Thymus (tissue), 11 donors: ENCODE data around the gene PAF1. TPM values are rescaled to one million over a fixed set of nuclear protein-coding genes. Genes with fewer than 3 reads are reported as not detected.

ENCODE experiments used
- DNase-seq, 9 donors: peaks; one replicate each; pipeline ENCODE4 v3.0.0-alpha.2; 2013; ENCODE audit warnings: low spot score in 9 of 9, low read depth in 6 of 9, missing footprints in 1 of 9
- H3K27ac ChIP-seq, 2 donors: one replicate each; pipeline ENCODE4 v1.5.1; 2013; ENCODE audit warnings: control low read depth in 1 of 2, low read depth in 1 of 2, low read length in 1 of 2, mild to moderate bottlenecking in 1 of 2, moderate library complexity in 1 of 2
- H3K27me3 ChIP-seq, 2 donors: one replicate each; pipeline ENCODE4 v1.5.1; 2013; ENCODE audit warnings: low read length in 1 of 2; ENCODE audit not compliant: control insufficient read depth in 2 of 2, insufficient read depth in 1 of 2
- H3K36me3 ChIP-seq, 2 donors: one replicate each; pipeline ENCODE4 v1.5.1; 2013; ENCODE audit warnings: low read length in 1 of 2, mild to moderate bottlenecking in 1 of 2, moderate library complexity in 1 of 2; ENCODE audit not compliant: control insufficient read depth in 2 of 2, insufficient read depth in 2 of 2
- H3K4me1 ChIP-seq, 2 donors: one replicate each; pipeline ENCODE4 v1.5.1; 2013; ENCODE audit warnings: low read length in 2 of 2; ENCODE audit not compliant: control insufficient read depth in 2 of 2, insufficient read depth in 2 of 2
- H3K4me3 ChIP-seq, 2 donors: one replicate each; pipeline ENCODE4 v1.5.1; 2013; ENCODE audit warnings: low read length in 2 of 2, control low read depth in 1 of 2, mild to moderate bottlenecking in 1 of 2
- H3K9me3 ChIP-seq, 2 donors: one replicate each; pipeline ENCODE4 v1.5.1; 2013; ENCODE audit warnings: low read length in 1 of 2, mild to moderate bottlenecking in 1 of 2; ENCODE audit not compliant: control insufficient read depth in 2 of 2, insufficient read depth in 1 of 2
- WGBS: extraction: QIAGEN DNeasy Blood & Tissue Kit; methylation state at CpG from one replicate; pipeline ENCODE4 v1.1.7; 2013; 5-methylcytosine and 5-hydroxymethylcytosine counted together
- polyA plus RNA-seq: library from polyadenylated mRNA; stranded (reverse); fragments of 200-250 nt; gene quantifications from one replicate; pipeline ENCODE4 v1.2.3, GENCODE V29; 2013
- total RNA-seq: library from RNA; stranded (reverse); fragments of 120-200 nt; gene quantifications from one replicate; pipeline ENCODE4 v1.2.4, GENCODE V29; 2013
- donor health status: healthy.

The PAF1 gene
- total and polyA plus RNA-seq, 2 donors, result 33.4 to 40.1 TPM

DNA sequence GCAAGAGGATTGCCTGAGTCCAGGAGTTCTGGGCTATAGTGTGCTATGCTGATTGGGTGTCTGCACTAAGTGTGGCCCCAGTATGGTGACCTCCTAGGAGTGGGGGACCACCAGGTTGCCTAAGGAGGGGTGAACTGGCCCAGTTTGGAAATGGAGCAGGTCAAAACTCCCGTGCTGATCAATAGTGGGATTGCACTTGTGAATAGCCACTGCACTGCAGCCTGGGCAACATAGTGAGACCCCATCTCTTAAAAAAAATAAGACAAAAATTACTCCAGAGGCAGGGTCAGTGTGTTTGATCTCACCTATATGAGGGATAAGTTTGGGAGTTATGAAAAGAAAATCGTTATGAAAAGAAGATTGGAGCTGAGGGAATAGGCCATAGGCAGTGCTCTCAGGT, 21.7 kb downstream of the PAF1 start:
- WGBS, result 95% methylated on average over 2 of the region's 2 CpGs
- DNase-seq, result no peak
- H3K4me3 ChIP-seq, result no peak overlapping the region
- no peaks in the 10 kb centered on the region for H3K27me3 ChIP-seq
- H3K36me3 ChIP-seq, result peaks cover 44 to 54% of the 10 kb centered on the region in 2 donors
- no peak overlapping the region for H3K27ac ChIP-seq
- no peaks in the 10 kb centered on the region for H3K4me1 ChIP-seq
- no peaks in the 10 kb centered on the region for H3K9me3 ChIP-seq

DNA sequence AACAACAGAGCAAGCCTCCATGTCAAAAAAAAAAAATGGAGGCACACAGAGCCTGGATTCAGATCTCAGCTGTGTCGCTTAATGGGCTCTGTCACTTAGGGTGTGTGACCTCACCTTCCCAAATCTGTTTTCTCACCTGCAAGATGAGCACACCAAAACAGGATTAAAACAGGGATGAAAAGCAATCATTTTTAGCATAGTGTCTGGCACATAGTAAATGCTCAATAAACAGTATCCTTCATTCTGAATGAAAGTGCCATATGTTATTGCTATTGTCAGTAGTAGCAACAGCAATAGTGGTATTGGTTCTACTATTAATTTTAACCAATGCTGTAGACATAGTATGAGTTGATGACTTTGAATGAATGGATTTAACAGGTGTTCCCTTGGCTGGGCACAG, 25.4 kb downstream of the PAF1 start:
- Histone ChIP-seq H3K27me3 (no peaks in the 10 kb centered on the region), H3K27ac (no peak overlapping the region), H3K36me3 (peaks cover 45 to 56% of the 10 kb centered on the region in 2 donors), H3K9me3 (no peaks in the 10 kb centered on the region), H3K4me3 (no peak overlapping the region), H3K4me1 (no peaks in the 10 kb centered on the region)
- 100% methylated on average over 1 of the region's 1 CpG for WGBS
- DNase-seq, result no peak

DNA sequence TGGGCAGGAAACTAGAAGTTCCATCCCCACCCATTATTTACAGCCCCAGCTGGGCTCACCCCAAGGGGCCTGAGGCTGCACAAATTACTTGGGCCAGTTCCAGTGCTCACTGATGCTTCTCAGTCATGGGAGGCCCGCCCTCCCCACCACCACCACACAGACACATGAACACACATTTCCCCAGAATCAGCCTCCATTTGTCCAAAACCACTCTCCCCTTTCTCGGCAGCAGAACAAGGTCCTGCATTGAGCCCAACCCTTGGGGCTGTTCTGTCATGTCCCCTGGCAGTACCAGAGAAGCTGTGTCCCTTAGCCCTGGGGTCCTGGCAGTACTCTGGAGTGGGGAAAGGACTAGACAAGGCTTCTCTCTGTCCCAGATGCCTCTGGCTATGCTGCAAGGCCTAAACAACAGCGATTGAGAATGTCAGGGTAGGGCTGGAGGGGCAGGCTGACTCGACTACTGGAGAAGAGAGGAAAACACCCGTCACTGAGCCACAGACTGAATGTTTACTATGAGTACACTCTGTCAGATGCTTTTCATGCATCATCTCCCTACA, 26.9 kb downstream of the PAF1 start:
- Histone ChIP-seq H3K36me3 (peaks cover 39 to 51% of the 10 kb centered on the region in 2 donors), H3K9me3 (no peaks in the 10 kb centered on the region), H3K4me1 (no peaks in the 10 kb centered on the region), H3K4me3 (no peak overlapping the region), H3K27me3 (no peaks in the 10 kb centered on the region), H3K27ac (peak overlapping the region in 1 of 2 donors; percentile 37)
- no peak for DNase-seq
- WGBS, result 97% methylated on average over 5 of the region's 5 CpGs

- peaks cover 46 to 49% of the 10 kb centered on the region in 2 donors for H3K36me3 ChIP-seq
- no peak for DNase-seq
- WGBS, result 96% methylated on average over 6 of the region's 6 CpGs
- no peaks in the 10 kb centered on the region for H3K4me1 ChIP-seq
- no peaks in the 10 kb centered on the region for H3K9me3 ChIP-seq
- no peak overlapping the region for H3K27ac ChIP-seq
- H3K27me3 ChIP-seq, result no peaks in the 10 kb centered on the region
- no peak overlapping the region for H3K4me3 ChIP-seq
Measured at GRCh38 chr19:39362682-39363657, 27.9 kb downstream of the PAF1 start.

GRCh38 chr19:39360599-39360998, 30.3 kb downstream of the PAF1 start:
- Histone ChIP-seq H3K4me1 (no peaks in the 10 kb centered on the region), H3K27me3 (no peaks in the 10 kb centered on the region), H3K27ac (no peak overlapping the region), H3K36me3 (peaks cover 61 to 65% of the 10 kb centered on the region in 2 donors), H3K4me3 (no peak overlapping the region), H3K9me3 (no peaks in the 10 kb centered on the region)
- 100% methylated on average over 1 of the region's 1 CpG for WGBS
- no peak for DNase-seq

- Histone ChIP-seq H3K4me1 (no peaks in the 10 kb centered on the region), H3K27ac (no peak overlapping the region), H3K27me3 (no peaks in the 10 kb centered on the region), H3K9me3 (no peaks in the 10 kb centered on the region), H3K4me3 (no peak overlapping the region), H3K36me3 (peaks cover 71 to 72% of the 10 kb centered on the region in 2 donors)
- WGBS, result 98% methylated on average over 3 of the region's 3 CpGs
- no peak for DNase-seq
Measured at GRCh38 chr19:39359026-39359425, 31.9 kb downstream of the PAF1 start.

DNA sequence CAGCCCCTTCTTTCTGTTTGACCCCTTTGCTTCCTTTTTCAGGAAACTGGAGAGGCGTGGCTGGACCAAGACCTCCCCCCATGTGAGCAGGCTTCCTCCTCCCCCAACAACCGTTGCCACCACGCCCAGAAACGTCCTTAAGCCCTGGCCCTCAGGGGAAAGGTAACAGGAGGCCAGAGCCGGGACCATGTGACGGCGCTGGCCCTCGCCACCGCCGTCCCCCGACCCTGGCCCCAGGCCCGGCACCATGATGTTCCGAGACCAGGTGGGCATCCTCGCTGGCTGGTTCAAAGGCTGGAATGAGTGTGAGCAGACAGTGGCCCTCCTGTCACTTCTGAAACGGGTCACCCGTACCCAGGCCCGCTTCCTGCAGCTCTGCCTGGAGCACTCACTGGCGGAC, 34.3 kb downstream of the PAF1 start:
- H3K27ac ChIP-seq, result no peak overlapping the region
- peaks cover 66 to 71% of the 10 kb centered on the region in 2 donors for H3K36me3 ChIP-seq
- H3K4me1 ChIP-seq, result peaks cover 0 to 2% of the 10 kb centered on the region in 2 donors
- no peak for DNase-seq
- no peak overlapping the region for H3K4me3 ChIP-seq
- H3K9me3 ChIP-seq, result no peaks in the 10 kb centered on the region
- WGBS, result 96% methylated on average over 18 of the region's 18 CpGs
- H3K27me3 ChIP-seq, result no peaks in the 10 kb centered on the region

DNA sequence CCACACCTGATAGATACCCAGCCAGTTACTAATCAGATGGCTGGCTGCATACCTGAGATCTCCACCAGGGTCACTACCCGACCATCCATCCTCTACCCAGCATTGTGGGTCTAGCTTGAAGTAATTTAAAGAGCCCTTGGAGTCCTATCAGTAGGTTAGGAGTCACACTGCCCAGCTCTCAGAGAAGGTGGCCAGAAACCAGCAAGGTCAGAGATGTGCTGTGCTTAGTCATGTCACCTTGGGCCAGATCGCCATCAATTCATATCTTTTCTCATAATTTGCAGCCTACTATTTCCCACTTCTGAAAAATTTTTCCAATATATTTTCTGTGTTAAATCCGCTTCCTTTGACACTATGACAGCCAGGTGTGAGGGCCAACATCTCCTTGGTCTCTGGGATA, 34.8 kb downstream of the PAF1 start:
- Histone ChIP-seq H3K27me3 (no peaks in the 10 kb centered on the region), H3K36me3 (peaks cover 66 to 72% of the 10 kb centered on the region in 2 donors), H3K4me3 (no peak overlapping the region), H3K4me1 (peaks cover 4 to 6% of the 10 kb centered on the region in 2 donors), H3K9me3 (no peaks in the 10 kb centered on the region), H3K27ac (no peak overlapping the region)
- 96% methylated on average over 3 of the region's 3 CpGs for WGBS
- no peak for DNase-seq

DNA sequence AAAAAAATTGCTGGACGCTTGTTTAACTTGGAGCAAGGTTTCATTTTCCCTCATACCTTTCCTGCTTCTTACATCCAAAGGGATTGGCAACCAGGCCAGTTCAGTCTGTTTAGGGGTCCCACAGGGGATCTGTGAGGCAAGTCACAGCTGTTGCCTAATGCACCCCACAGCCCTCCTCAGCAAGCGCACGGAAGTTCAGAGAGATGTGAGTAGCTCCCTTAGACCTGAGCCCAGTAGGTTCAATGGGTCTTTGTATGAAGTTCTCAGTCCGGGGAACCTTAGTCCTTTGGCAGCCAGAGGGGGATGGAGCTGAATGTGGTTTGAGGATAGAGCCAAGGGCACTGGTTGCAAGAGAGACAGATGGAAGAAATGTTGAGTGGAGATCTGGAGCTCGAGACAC, 35.7 kb downstream of the PAF1 start:
- H3K4me1 ChIP-seq, result peaks cover 4 to 7% of the 10 kb centered on the region in 2 donors
- DNase-seq, result no peak
- no peaks in the 10 kb centered on the region for H3K9me3 ChIP-seq
- peaks cover 62 to 65% of the 10 kb centered on the region in 2 donors for H3K36me3 ChIP-seq
- H3K27ac ChIP-seq, result no peak overlapping the region
- no peak overlapping the region for H3K4me3 ChIP-seq
- H3K27me3 ChIP-seq, result no peaks in the 10 kb centered on the region
- 95% methylated on average over 5 of the region's 5 CpGs for WGBS
